Measurements from ENCODE around the gene PLXNB1. TPM values are rescaled to one million over a fixed set of nuclear protein-coding genes. Genes with fewer than 3 reads are reported as not detected.

PLXNB1 gene
- polyA plus RNA-seq, 2 of the 4 experiments (the other 2 are of a cell fraction), result 10.0 to 20.9 TPM

- Histone ChIP-seq H3K4me3 (no peak within 1 kb of the TSS), H3K9me3 (no peaks in the 10 kb centered on the region), H3K4me2 (no peak within 1 kb of the TSS), H3K27ac (no peak within 1 kb of the TSS), H3K4me1 (no peaks in the 10 kb centered on the region)
- FAIRE-seq (no peak), DNase-seq (ENCODE audit: low read depth in 1 of 2, low spot score in 1 of 2) (no peak), ATAC-seq (no peak)
- WGBS (ENCODE audit: missing lambda C conversion rate), result 67% methylated on average over 10 of the region's 11 CpGs
- ChIA-PET POLR2A (no interaction called here), CTCF (interaction anchor here (1.0 kb wide), 1 partner anchor 64 kb away, joined by 4 read pairs; no protein-coding TSS in a partner anchor)
- no peak for TF ChIP-seq HDAC2 (IDR thresholded peaks at IDR 0.05)
- TF ChIP-seq FOSL2 (IDR thresholded peaks at IDR 0.05), result no peak
- TF ChIP-seq FOSL2 (CRISPR knock-in tag; IDR thresholded peaks at IDR 0.05), result no peak
- TF ChIP-seq, protein P1, sequence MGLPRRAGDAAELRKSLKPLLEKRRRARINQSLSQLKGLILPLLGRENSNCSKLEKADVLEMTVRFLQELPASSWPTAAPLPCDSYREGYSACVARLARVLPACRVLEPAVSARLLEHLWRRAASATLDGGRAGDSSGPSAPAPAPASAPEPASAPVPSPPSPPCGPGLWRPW (IDR thresholded peaks at IDR 0.05), result no peak
- no peak for TF ChIP-seq RAD21 (conservative IDR thresholded peaks at IDR 0.05 in 1 of 2, IDR thresholded peaks at IDR 0.05 in 1 of 2)
- TF ChIP-seq EP300 (IDR thresholded peaks at IDR 0.05), result no peak
- no peak for TF ChIP-seq HOXA7 (CRISPR knock-in tag; IDR thresholded peaks at IDR 0.05)
- TF ChIP-seq MYC (IDR thresholded peaks at IDR 0.05; ENCODE audit: borderline replicate concordance, low read length), result no peak
- no peak for TF ChIP-seq POLR2A (IDR thresholded peaks at IDR 0.05; ENCODE audit: low read length)
- TF ChIP-seq ZSCAN20 (CRISPR knock-in tag; IDR thresholded peaks at IDR 0.05), result no peak
- TF ChIP-seq JUN (IDR thresholded peaks at IDR 0.05), result no peak
- TF ChIP-seq RARB (CRISPR knock-in tag; IDR thresholded peaks at IDR 0.05), result no peak
These were observed 58.1 kb downstream of the PLXNB1 start, which contains the start of gene FBXW12 for GRCh38 chr3:48371651-48372376. FBXW12 (plus strand) TSS chr3:48372219; CDS start chr3:48372768, 549 bp downstream.

GRCh38 chr3:48370333-48370713, 59.6 kb downstream of the PLXNB1 start:
- TF ChIP-seq ELK1 (IDR thresholded peaks at IDR 0.05; ENCODE audit: low read depth, low read length), result no peak
- Histone ChIP-seq H3K4me2 (no peak overlapping the region), H3K4me3 (no peak overlapping the region), H3K9me3 (no peaks in the 10 kb centered on the region), H3K27ac (no peak overlapping the region), H3K4me1 (no peaks in the 10 kb centered on the region)
- no peak for FAIRE-seq
- no peak for DNase-seq (ENCODE audit: low read depth in 1 of 2, low spot score in 1 of 2)
- ChIA-PET CTCF (no interaction called here), POLR2A (no interaction called here)
- no peak for ATAC-seq
- WGBS (ENCODE audit: missing lambda C conversion rate), result 68% methylated on average over 7 of the region's 7 CpGs

GRCh38 chr3:48369693-48370332, 60.1 kb downstream of the PLXNB1 start:
- ATAC-seq (no peak), DNase-seq (ENCODE audit: low read depth in 1 of 2, low spot score in 1 of 2) (no peak), FAIRE-seq (no peak)
- Histone ChIP-seq H3K4me3 (no peak overlapping the region), H3K4me1 (no peaks in the 10 kb centered on the region), H3K9me3 (no peaks in the 10 kb centered on the region), H3K4me2 (no peak overlapping the region), H3K27ac (no peak overlapping the region)
- POLR2A ChIA-PET, result no interaction called here
- WGBS (ENCODE audit: missing lambda C conversion rate), result 58% methylated on average over 7 of the region's 7 CpGs
- CTCF ChIA-PET, result no interaction called here
- TF ChIP-seq FOSL2 (IDR thresholded peaks at IDR 0.05), result no peak
- no peak for TF ChIP-seq FOSL2 (CRISPR knock-in tag; IDR thresholded peaks at IDR 0.05)
- TF ChIP-seq, protein P2, sequence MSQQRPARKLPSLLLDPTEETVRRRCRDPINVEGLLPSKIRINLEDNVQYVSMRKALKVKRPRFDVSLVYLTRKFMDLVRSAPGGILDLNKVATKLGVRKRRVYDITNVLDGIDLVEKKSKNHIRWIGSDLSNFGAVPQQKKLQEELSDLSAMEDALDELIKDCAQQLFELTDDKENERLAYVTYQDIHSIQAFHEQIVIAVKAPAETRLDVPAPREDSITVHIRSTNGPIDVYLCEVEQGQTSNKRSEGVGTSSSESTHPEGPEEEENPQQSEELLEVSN (IDR thresholded peaks at IDR 0.05; ENCODE audit: borderline replicate concordance, low read depth), result no peak

DNA sequence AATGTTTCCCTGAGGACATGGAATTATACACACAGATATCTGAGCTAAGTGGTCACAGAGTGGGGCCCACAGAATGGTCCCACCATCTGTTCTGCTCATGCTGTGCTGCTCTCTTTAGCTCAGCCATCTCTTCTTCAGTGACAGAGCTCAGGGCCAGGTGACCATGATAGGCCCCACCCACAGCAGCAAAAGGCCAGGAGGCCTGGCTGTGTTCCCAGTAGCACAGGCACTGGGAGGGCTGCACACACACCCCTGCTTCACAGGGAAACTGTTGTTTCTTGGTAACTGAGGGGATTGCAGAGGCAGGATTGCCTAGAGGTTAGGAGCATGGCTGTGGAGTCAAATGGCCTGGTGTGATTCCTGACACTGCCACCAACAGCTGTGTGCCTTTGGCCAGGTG, 62.7 kb downstream of the PLXNB1 start:
- ATAC-seq (no peak), DNase-seq (ENCODE audit: low read depth in 1 of 2, low spot score in 1 of 2) (no peak)
- POLR2A ChIA-PET, result no interaction called here

More for the DNA sequence above, 62.7 kb downstream of the PLXNB1 start:
- CTCF ChIA-PET, result interaction anchor here (0.7 to 2.0 kb wide), 2 partner anchors 28 to 69 kb away, joined by 4 read pairs; no protein-coding TSS in a partner anchor
- H3K4me3 ChIP-seq, result no peak overlapping the region
- no peaks in the 10 kb centered on the region for H3K4me1 ChIP-seq
- H3K9me3 ChIP-seq, result peaks cover 1% of the 10 kb centered on the region; the same call in 2 of the 3 replicates
- no peak overlapping the region for H3K27ac ChIP-seq
- FAIRE-seq, result no peak
- no peak overlapping the region for H3K4me2 ChIP-seq
- TF ChIP-seq KDM1A (IDR thresholded peaks at IDR 0.05; ENCODE audit: low read depth), result no peak
- TF ChIP-seq POLR2AphosphoS2 (conservative IDR thresholded peaks at IDR 0.05; ENCODE audit: low read length), result no peak
- TF ChIP-seq RAD21 (conservative IDR thresholded peaks at IDR 0.05 in 1 of 2, IDR thresholded peaks at IDR 0.05 in 1 of 2), result no peak
- TF ChIP-seq MAFK (IDR thresholded peaks at IDR 0.05; ENCODE audit: partially characterized antibody), result no peak
- TF ChIP-seq, protein P1 (IDR thresholded peaks at IDR 0.05), result no peak
- TF ChIP-seq GATA3 (IDR thresholded peaks at IDR 0.05; ENCODE audit: borderline replicate concordance), result no peak
- TF ChIP-seq ZC3H11A (IDR thresholded peaks at IDR 0.05), result no peak
- no peak for TF ChIP-seq ESRRA (IDR thresholded peaks at IDR 0.05; ENCODE audit: borderline replicate concordance, low read length)
- no peak for TF ChIP-seq ZSCAN20 (CRISPR knock-in tag; IDR thresholded peaks at IDR 0.05)
- TF ChIP-seq HOXB5 (CRISPR knock-in tag; IDR thresholded peaks at IDR 0.05), result no peak
- no peak for TF ChIP-seq ZNF302 (CRISPR knock-in tag; IDR thresholded peaks at IDR 0.05)

Measured in A549 (cell line).